ENCODE results near the gene AQP2.

AQP2 gene

GRCh38 chr12:49950273-49951251, at the start of gene AQP2:
Gene AQP2 (plus strand): TSS chr12:49950737. CDS start chr12:49950831, 94 bp downstream.
- no peak for DNase-seq (ENCODE audit: low read depth, low spot score)

- DNase-seq (ENCODE audit: low read depth, low spot score): no peak
These were observed 49.5 kb upstream of the AQP2 start for GRCh38 chr12:49901026-49901425.

GRCh38 chr12:49901986-49902385, 48.6 kb upstream of the AQP2 start:
- no peak for DNase-seq (ENCODE audit: low read depth, low spot score)

- DNase-seq (ENCODE audit: low read depth, low spot score): no peak
These were observed 47.9 kb upstream of the AQP2 start for GRCh38 chr12:49902399-49903350.

GRCh38 chr12:49903351-49903699, 47.2 kb upstream of the AQP2 start:
- no peak for DNase-seq (ENCODE audit: low read depth, low spot score)

GRCh38 chr12:49903700-49904423, 46.7 kb upstream of the AQP2 start, which contains the start of gene FAIM2:
Gene FAIM2 (minus strand): TSS chr12:49903900. CDS start chr12:49903792, 108 bp downstream.
- no peak for DNase-seq (ENCODE audit: low read depth, low spot score)

GRCh38 chr12:49904601-49905000, 45.9 kb upstream of the AQP2 start:
- no peak for DNase-seq (ENCODE audit: low read depth, low spot score)

- DNase-seq (ENCODE audit: low read depth, low spot score): no peak
These were observed 44.7 kb upstream of the AQP2 start for GRCh38 chr12:49905718-49906314.

- no peak for DNase-seq (ENCODE audit: low read depth, low spot score)
These were observed 43.2 kb upstream of the AQP2 start for GRCh38 chr12:49907352-49907751.

GRCh38 chr12:49909356-49909755, 41.2 kb upstream of the AQP2 start:
- DNase-seq (ENCODE audit: low read depth, low spot score): no peak

GRCh38 chr12:49909826-49910225, 40.7 kb upstream of the AQP2 start:
- no peak for DNase-seq (ENCODE audit: low read depth, low spot score)

GRCh38 chr12:49910331-49911212, 40.0 kb upstream of the AQP2 start:
- DNase-seq (ENCODE audit: low read depth, low spot score): no peak

GRCh38 chr12:49911213-49911605, 39.3 kb upstream of the AQP2 start:
- DNase-seq (ENCODE audit: low read depth, low spot score): no peak

GRCh38 chr12:49912345-49913255, 37.9 kb upstream of the AQP2 start:
- no peak for DNase-seq (ENCODE audit: low read depth, low spot score)

- no peak for DNase-seq (ENCODE audit: low read depth, low spot score)
These were observed 34.2 kb upstream of the AQP2 start for GRCh38 chr12:49916129-49916919.

GRCh38 chr12:49917166-49917787, 33.3 kb upstream of the AQP2 start:
- no peak for DNase-seq (ENCODE audit: low read depth, low spot score)

GRCh38 chr12:49917788-49918173, 32.8 kb upstream of the AQP2 start:
- DNase-seq (ENCODE audit: low read depth, low spot score): no peak

Data from smooth muscle cell of the brain vasculature (primary cell).